ENCODE measurements around the gene ZFP36L2. TPM values are rescaled to one million over a fixed set of nuclear protein-coding genes. Genes with fewer than 3 reads are reported as not detected.

Gene ZFP36L2
- total and polyA plus RNA-seq, 12 donors: 8.4 to 333 (median 107) TPM

DNA sequence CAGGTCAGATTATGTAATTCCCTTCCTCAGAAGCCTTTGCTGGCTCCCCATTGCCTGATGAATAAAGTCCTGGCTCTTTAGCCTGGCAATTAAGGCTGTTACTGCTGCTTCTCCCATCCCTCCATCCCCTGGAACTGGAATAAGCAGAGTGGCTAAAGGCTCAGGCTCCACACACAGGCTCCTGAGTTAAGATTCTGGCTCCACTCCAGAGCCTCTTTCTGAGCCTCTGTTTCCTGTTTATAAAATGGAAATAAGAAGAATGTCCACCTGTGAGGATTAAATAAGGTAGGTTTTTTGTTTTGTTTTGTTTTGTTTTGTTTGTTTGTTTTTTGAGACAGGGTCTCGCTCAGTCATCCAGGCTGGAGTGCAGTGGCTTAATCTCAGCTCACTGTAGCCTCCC, 50.0 kb downstream of the ZFP36L2 start:
- DNase-seq: no peak
- H3K27me3 ChIP-seq: no peaks in the 10 kb centered on the region
- no peak overlapping the region for H3K27ac ChIP-seq
- peaks cover 21 to 27% of the 10 kb centered on the region in 2 donors for H3K4me1 ChIP-seq (replicated peaks in 1 of 2)
- WGBS, 4 donors: 95 to 100% (median 97%) methylated on average over 1 of the region's 1 CpG
- H3K36me3 ChIP-seq (replicated peaks in 1 of 2): no peaks in the 10 kb centered on the region
- H3K4me3 ChIP-seq: no peak overlapping the region
- TF ChIP-seq, protein P1, sequence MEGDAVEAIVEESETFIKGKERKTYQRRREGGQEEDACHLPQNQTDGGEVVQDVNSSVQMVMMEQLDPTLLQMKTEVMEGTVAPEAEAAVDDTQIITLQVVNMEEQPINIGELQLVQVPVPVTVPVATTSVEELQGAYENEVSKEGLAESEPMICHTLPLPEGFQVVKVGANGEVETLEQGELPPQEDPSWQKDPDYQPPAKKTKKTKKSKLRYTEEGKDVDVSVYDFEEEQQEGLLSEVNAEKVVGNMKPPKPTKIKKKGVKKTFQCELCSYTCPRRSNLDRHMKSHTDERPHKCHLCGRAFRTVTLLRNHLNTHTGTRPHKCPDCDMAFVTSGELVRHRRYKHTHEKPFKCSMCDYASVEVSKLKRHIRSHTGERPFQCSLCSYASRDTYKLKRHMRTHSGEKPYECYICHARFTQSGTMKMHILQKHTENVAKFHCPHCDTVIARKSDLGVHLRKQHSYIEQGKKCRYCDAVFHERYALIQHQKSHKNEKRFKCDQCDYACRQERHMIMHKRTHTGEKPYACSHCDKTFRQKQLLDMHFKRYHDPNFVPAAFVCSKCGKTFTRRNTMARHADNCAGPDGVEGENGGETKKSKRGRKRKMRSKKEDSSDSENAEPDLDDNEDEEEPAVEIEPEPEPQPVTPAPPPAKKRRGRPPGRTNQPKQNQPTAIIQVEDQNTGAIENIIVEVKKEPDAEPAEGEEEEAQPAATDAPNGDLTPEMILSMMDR (IDR thresholded peaks at IDR 0.05): no peak
- no peak for TF ChIP-seq POLR2A (IDR thresholded peaks at IDR 0.05)
- intact Hi-C loops (cut with DNase I): no loop called here
- H3K9me3 ChIP-seq (replicated peaks in 1 of 3): peaks cover 0 to 9% (median 0%) of the 10 kb centered on the region in 3 donors

- Histone ChIP-seq H3K27ac (no peak overlapping the region), H3K9me3 (replicated peaks in 1 of 3) (peaks cover 0 to 9% (median 0%) of the 10 kb centered on the region in 3 donors), H3K27me3 (no peaks in the 10 kb centered on the region), H3K36me3 (replicated peaks in 1 of 2) (no peaks in the 10 kb centered on the region), H3K4me1 (replicated peaks in 1 of 2) (peaks cover 21 to 27% of the 10 kb centered on the region in 2 donors), H3K4me3 (no peak overlapping the region)
- 93 to 97% (median 95%) methylated on average over 9 of the region's 9 CpGs for WGBS, 4 donors
- TF ChIP-seq, protein P1 (IDR thresholded peaks at IDR 0.05): no peak
- no peak for TF ChIP-seq POLR2A (IDR thresholded peaks at IDR 0.05)
- intact Hi-C loops (cut with DNase I): no loop called here
- no peak for DNase-seq
Observed at GRCh38 chr2:43175876-43176275, 50.5 kb downstream of the ZFP36L2 start.

GRCh38 chr2:43175020-43175441, 51.4 kb downstream of the ZFP36L2 start:
- DNase-seq: no peak
- H3K9me3 ChIP-seq (replicated peaks in 1 of 3): peaks cover 0 to 9% (median 0%) of the 10 kb centered on the region in 3 donors
- 0 to 100% (median 3%) methylated on average over 1 of the region's 1 CpG for WGBS, 4 donors
- no peak overlapping the region for H3K4me3 ChIP-seq
- H3K27ac ChIP-seq: peak overlapping the region in 3 of 5 donors; percentile 12 to 78 (median 66)
- no peaks in the 10 kb centered on the region for H3K27me3 ChIP-seq
- no peaks in the 10 kb centered on the region for H3K36me3 ChIP-seq (replicated peaks in 1 of 2)
- TF ChIP-seq, protein P1 (IDR thresholded peaks at IDR 0.05): no peak
- no peak for TF ChIP-seq POLR2A (IDR thresholded peaks at IDR 0.05)
- peaks cover 21 to 27% of the 10 kb centered on the region in 2 donors for H3K4me1 ChIP-seq (replicated peaks in 1 of 2)
- intact Hi-C loops (cut with DNase I): no loop called here

GRCh38 chr2:43174368-43174916, 52.0 kb downstream of the ZFP36L2 start:
- Histone ChIP-seq H3K4me3 (peak overlapping the region in 1 of 4 donors; percentile 10), H3K27me3 (no peaks in the 10 kb centered on the region), H3K9me3 (replicated peaks in 1 of 3) (peaks cover 0 to 9% (median 0%) of the 10 kb centered on the region in 3 donors), H3K4me1 (replicated peaks in 1 of 2) (peaks cover 24 to 30% of the 10 kb centered on the region in 2 donors), H3K36me3 (replicated peaks in 1 of 2) (no peaks in the 10 kb centered on the region), H3K27ac (peak overlapping the region in 3 of 5 donors; percentile 12 to 78 (median 66))
- intact Hi-C loops (cut with DNase I): no loop called here
- 53 to 61% (median 58%) methylated on average over 9 of the region's 9 CpGs for WGBS, 4 donors
- DNase-seq: peak in 1 of 7 donors; percentile 30
- TF ChIP-seq, protein P1 (IDR thresholded peaks at IDR 0.05): no peak
- no peak for TF ChIP-seq POLR2A (IDR thresholded peaks at IDR 0.05)
